ENCODE results near the gene PPP1R10. TPM values are rescaled to one million over a fixed set of nuclear protein-coding genes. Genes with fewer than 3 reads are reported as not detected.

Gene PPP1R10
- total RNA-seq, 1 donor from 2014 or later: 126 TPM

- Mint-ChIP-seq H3K4me1 (ENCODE audit: low read depth) (peaks cover 51% of the 10 kb centered on the region), H3K27me3 (ENCODE audit: insufficient read depth) (peaks cover 6% of the 10 kb centered on the region), H3K27ac (peak overlapping the region; percentile 98), H3K36me3 (ENCODE audit: low read depth) (peaks cover 61% of the 10 kb centered on the region), H3K9me3 (no peaks in the 10 kb centered on the region), H3K4me3 (peak overlapping the region; percentile 91)
- peak; percentile 14 for DNase-seq (ENCODE audit: low spot score)
- intact Hi-C loops (cut with micrococcal nuclease): loop anchor here (2.0 to 10.0 kb wide), 10 partner anchors 57 to 1561 kb away; partner anchors contain the start of genes AGPAT1, DDR1, DHX16 and HLA-B
Observed at GRCh38 chr6:30615958-30616810, 859 bp downstream of the PPP1R10 start.

- Mint-ChIP-seq H3K27me3 (ENCODE audit: insufficient read depth) (peaks cover 6% of the 10 kb centered on the region), H3K4me3 (peak overlapping the region; percentile 91), H3K9me3 (no peaks in the 10 kb centered on the region), H3K27ac (peak overlapping the region; percentile 98), H3K4me1 (ENCODE audit: low read depth) (peaks cover 59% of the 10 kb centered on the region), H3K36me3 (ENCODE audit: low read depth) (peaks cover 63% of the 10 kb centered on the region)
- peak; percentile 17 for DNase-seq (ENCODE audit: low spot score)
- intact Hi-C loops (cut with micrococcal nuclease): loop anchor here (5.0 to 10.0 kb wide), 6 partner anchors 122 to 1249 kb away; partner anchors contain the start of genes DDR1, HLA-B, NEU1 and POLR1H
Observed at GRCh38 chr6:30615219-30615957, 1.7 kb downstream of the PPP1R10 start.

- Mint-ChIP-seq H3K4me3 (peak overlapping the region; percentile 91), H3K9me3 (no peaks in the 10 kb centered on the region), H3K4me1 (ENCODE audit: low read depth) (peaks cover 64% of the 10 kb centered on the region), H3K27ac (peak overlapping the region; percentile 98), H3K36me3 (ENCODE audit: low read depth) (peaks cover 69% of the 10 kb centered on the region), H3K27me3 (ENCODE audit: insufficient read depth) (peaks cover 6% of the 10 kb centered on the region)
- intact Hi-C loops (cut with micrococcal nuclease): loop anchor here (5.0 to 10.0 kb wide), 6 partner anchors 122 to 1250 kb away; partner anchors contain the start of genes DDR1, HLA-B, NEU1 and POLR1H
- peak; percentile 88 for DNase-seq (ENCODE audit: low spot score)
Observed at GRCh38 chr6:30614843-30615218, 2.2 kb downstream of the PPP1R10 start.

GRCh38 chr6:30614044-30614842 lies 2.8 kb downstream of the PPP1R10 start:
- peaks cover 69% of the 10 kb centered on the region for H3K36me3 Mint-ChIP-seq (ENCODE audit: low read depth)
- no peak for DNase-seq (ENCODE audit: low spot score)
- intact Hi-C loops (cut with micrococcal nuclease): loop anchor here (10.0 kb wide), 2 partner anchors 549 to 1251 kb away; partner anchors contain the start of genes NEU1, POLR1H and PPP1R11
- peaks cover 6% of the 10 kb centered on the region for H3K27me3 Mint-ChIP-seq (ENCODE audit: insufficient read depth)
- no peaks in the 10 kb centered on the region for H3K9me3 Mint-ChIP-seq
- peak overlapping the region; percentile 91 for H3K4me3 Mint-ChIP-seq
- H3K27ac Mint-ChIP-seq: peak overlapping the region; percentile 98
- H3K4me1 Mint-ChIP-seq (ENCODE audit: low read depth): peaks cover 65% of the 10 kb centered on the region

- Mint-ChIP-seq H3K36me3 (ENCODE audit: low read depth) (peaks cover 74% of the 10 kb centered on the region), H3K27ac (peak overlapping the region; percentile 69), H3K4me3 (peak overlapping the region; percentile 82), H3K27me3 (ENCODE audit: insufficient read depth) (peaks cover 6% of the 10 kb centered on the region), H3K9me3 (no peaks in the 10 kb centered on the region), H3K4me1 (ENCODE audit: low read depth) (peaks cover 65% of the 10 kb centered on the region)
- intact Hi-C loops (cut with micrococcal nuclease): loop anchor here (2.0 to 10.0 kb wide), 3 partner anchors 17 to 1251 kb away; partner anchors contain the start of genes NEU1, POLR1H and PPP1R11
- DNase-seq (ENCODE audit: low spot score): no peak
Observed at GRCh38 chr6:30613251-30614043, 3.6 kb downstream of the PPP1R10 start.

- no peaks in the 10 kb centered on the region for H3K9me3 Mint-ChIP-seq
- peaks cover 64% of the 10 kb centered on the region for H3K4me1 Mint-ChIP-seq (ENCODE audit: low read depth)
- no peak overlapping the region for H3K27ac Mint-ChIP-seq
- peaks cover 6% of the 10 kb centered on the region for H3K27me3 Mint-ChIP-seq (ENCODE audit: insufficient read depth)
- no peak for DNase-seq (ENCODE audit: low spot score)
- H3K4me3 Mint-ChIP-seq: no peak overlapping the region
- peaks cover 75% of the 10 kb centered on the region for H3K36me3 Mint-ChIP-seq (ENCODE audit: low read depth)
- intact Hi-C loops (cut with micrococcal nuclease): loop anchor here (2.0 to 10.0 kb wide), 3 partner anchors 16 to 1252 kb away; partner anchors contain the start of genes NEU1, POLR1H and PPP1R11
Observed at GRCh38 chr6:30612687-30613248, 4.3 kb downstream of the PPP1R10 start.

GRCh38 chr6:30612213-30612612 lies 4.8 kb downstream of the PPP1R10 start:
- DNase-seq (ENCODE audit: low spot score): no peak
- Mint-ChIP-seq H3K9me3 (no peaks in the 10 kb centered on the region), H3K4me1 (ENCODE audit: low read depth) (peaks cover 69% of the 10 kb centered on the region), H3K27me3 (ENCODE audit: insufficient read depth) (peaks cover 2% of the 10 kb centered on the region), H3K27ac (peak overlapping the region; percentile 26), H3K36me3 (ENCODE audit: low read depth) (peaks cover 79% of the 10 kb centered on the region), H3K4me3 (no peak overlapping the region)
- intact Hi-C loops (cut with micrococcal nuclease): loop anchor here (2.0 to 10.0 kb wide), 3 partner anchors 15 to 1253 kb away; partner anchors contain the start of genes NEU1, POLR1H and PPP1R11

GRCh38 chr6:30611856-30612194 lies 5.2 kb downstream of the PPP1R10 start:
- intact Hi-C loops (cut with micrococcal nuclease): loop anchor here (2.0 to 10.0 kb wide), 3 partner anchors 15 to 1253 kb away; partner anchors contain the start of genes NEU1, POLR1H and PPP1R11
- Mint-ChIP-seq H3K4me3 (no peak overlapping the region), H3K36me3 (ENCODE audit: low read depth) (peaks cover 75% of the 10 kb centered on the region), H3K27me3 (ENCODE audit: insufficient read depth) (no peaks in the 10 kb centered on the region), H3K27ac (peak overlapping the region; percentile 26), H3K9me3 (no peaks in the 10 kb centered on the region), H3K4me1 (ENCODE audit: low read depth) (peaks cover 70% of the 10 kb centered on the region)
- no peak for DNase-seq (ENCODE audit: low spot score)

- intact Hi-C loops (cut with micrococcal nuclease): loop anchor here (10.0 kb wide), 2 partner anchors 547 to 1253 kb away; partner anchors contain the start of genes NEU1, POLR1H and PPP1R11
- peaks cover 75% of the 10 kb centered on the region for H3K36me3 Mint-ChIP-seq (ENCODE audit: low read depth)
- H3K27me3 Mint-ChIP-seq (ENCODE audit: insufficient read depth): no peaks in the 10 kb centered on the region
- peak overlapping the region; percentile 36 for H3K27ac Mint-ChIP-seq
- peak overlapping the region; percentile 19 for H3K4me3 Mint-ChIP-seq
- H3K9me3 Mint-ChIP-seq: no peaks in the 10 kb centered on the region
- DNase-seq (ENCODE audit: low spot score): no peak
- H3K4me1 Mint-ChIP-seq (ENCODE audit: low read depth): peaks cover 70% of the 10 kb centered on the region
Observed at GRCh38 chr6:30611150-30611855, 5.7 kb downstream of the PPP1R10 start.

- Mint-ChIP-seq H3K9me3 (no peaks in the 10 kb centered on the region), H3K4me1 (ENCODE audit: low read depth) (peaks cover 70% of the 10 kb centered on the region), H3K4me3 (no peak overlapping the region), H3K27me3 (ENCODE audit: insufficient read depth) (no peaks in the 10 kb centered on the region), H3K27ac (peak overlapping the region; percentile 11), H3K36me3 (ENCODE audit: low read depth) (peaks cover 74% of the 10 kb centered on the region)
- no peak for DNase-seq (ENCODE audit: low spot score)
- intact Hi-C loops (cut with micrococcal nuclease): loop anchor here (10.0 kb wide), 2 partner anchors 545 to 1255 kb away; partner anchors contain the start of genes NEU1, POLR1H and PPP1R11
Observed at GRCh38 chr6:30610065-30610464, 7.0 kb downstream of the PPP1R10 start.

GRCh38 chr6:30603961-30604360 lies 13.1 kb downstream of the PPP1R10 start:
- peaks cover 72% of the 10 kb centered on the region for H3K36me3 Mint-ChIP-seq (ENCODE audit: low read depth)
- no peak overlapping the region for H3K4me3 Mint-ChIP-seq
- no peak overlapping the region for H3K27ac Mint-ChIP-seq
- H3K9me3 Mint-ChIP-seq: no peaks in the 10 kb centered on the region
- peaks cover 23% of the 10 kb centered on the region for H3K4me1 Mint-ChIP-seq (ENCODE audit: low read depth)
- intact Hi-C loops (cut with micrococcal nuclease): no loop called here
- no peak for DNase-seq (ENCODE audit: low spot score)
- no peaks in the 10 kb centered on the region for H3K27me3 Mint-ChIP-seq (ENCODE audit: insufficient read depth)

Measured in activated T-helper 1 cell treated with anti-CD3 and anti-CD28 coated beads, Interleukin-12 subunit alpha, Interleukin-12 subunit beta, Interleukin-2, Interleukin-4 antibody, amounts not matched to agents 30 ng/mL and 10 ng/mL and 1 ng/mL, durations not matched to agents 14 hours and 24 hours and 36 hours (primary cell).